ENCODE results near the gene GBP3. TPM values are rescaled to one million over a fixed set of nuclear protein-coding genes. Genes with fewer than 3 reads are reported as not detected.

Gene GBP3
- total and polyA plus RNA-seq, 2 of the 8 experiments (the other 6 are each of a cell fraction or from before 2014, with no cell fraction given): not detected

- TF ChIP-seq CHD7 (IDR thresholded peaks at IDR 0.05; ENCODE audit: insufficient replicate concordance, low read length): no peak
- TF ChIP-seq ZNF274 (IDR thresholded peaks at IDR 0.05; ENCODE audit: borderline replicate concordance, extremely low read depth, low read length): no peak
- TF ChIP-seq EP300 (IDR thresholded peaks at IDR 0.05; ENCODE audit: borderline replicate concordance in 1 of 2, low read depth in 2 of 2, low read length in 2 of 2): no peak
- no peak for TF ChIP-seq POU5F1 (IDR thresholded peaks at IDR 0.05; ENCODE audit: low read depth, low read length)
- no peak for TF ChIP-seq RAD21 (IDR thresholded peaks at IDR 0.05 in 1 of 2, conservative IDR thresholded peaks at IDR 0.05 in 1 of 2; ENCODE audit: low read depth in 2 of 2, low read length in 2 of 2)
- TF ChIP-seq NRF1 (IDR thresholded peaks at IDR 0.05; ENCODE audit: low read depth, low read length): no peak
- no peak for TF ChIP-seq SUZ12 (IDR thresholded peaks at IDR 0.05; ENCODE audit: low read length)
These were observed 25.1 kb upstream of the GBP3 start (continued) for GRCh38 chr1:89047734-89048133.
